Nephron progenitor cell (in vitro differentiated cells): ENCODE measurements around the gene APBA1.

ENCODE experiments used
- DNase-seq: peaks from one replicate; pipeline ENCODE4 v3.0.0; 2021
- H3K27ac Mint-ChIP-seq: 2 replicates; pipeline ENCODE4 v1.8.0; 2021; ENCODE audit warnings: mild to moderate bottlenecking, moderate library complexity, mixed read lengths
- H3K27me3 Mint-ChIP-seq: 2 replicates; pipeline ENCODE4 v1.8.0; 2021; ENCODE audit warnings: mild to moderate bottlenecking, low read depth, mixed read lengths; ENCODE audit not compliant: poor library complexity
- H3K36me3 Mint-ChIP-seq: 2 replicates; pipeline ENCODE4 v1.8.0; 2021; ENCODE audit warnings: low read depth, mixed read lengths
- H3K4me1 Mint-ChIP-seq: 2 replicates; pipeline ENCODE4 v1.8.0; 2021; ENCODE audit warnings: mixed read lengths
- H3K4me3 Mint-ChIP-seq: 2 replicates; pipeline ENCODE4 v1.8.0; 2021; ENCODE audit warnings: mild to moderate bottlenecking, moderate library complexity, mixed read lengths
- H3K9me3 Mint-ChIP-seq: 2 replicates; pipeline ENCODE4 v1.8.0; 2021; ENCODE audit warnings: mild to moderate bottlenecking, moderate library complexity, mixed read lengths
- CTCF ChIP-seq: fragments of 200-600 bp; sonication (generic); IDR thresholded peaks from 2 replicates; pipeline ENCODE4 v1.5.0; 2021; ENCODE audit warnings: antibody characterized with exemption

The APBA1 gene

GRCh38 chr9:69428017-69428785, 244.0 kb downstream of the APBA1 start:
- H3K36me3 Mint-ChIP-seq = peaks cover 4% of the 10 kb centered on the region
- TF ChIP-seq CTCF = no peak
- no peak overlapping the region for H3K27ac Mint-ChIP-seq
- H3K9me3 Mint-ChIP-seq = peaks cover 23% of the 10 kb centered on the region
- H3K4me3 Mint-ChIP-seq = no peak overlapping the region
- H3K4me1 Mint-ChIP-seq = peaks cover 36% of the 10 kb centered on the region
- no peak for DNase-seq
- H3K27me3 Mint-ChIP-seq = peaks cover 11% of the 10 kb centered on the region

- Mint-ChIP-seq H3K4me3 (no peak overlapping the region), H3K36me3 (peaks cover 4% of the 10 kb centered on the region), H3K4me1 (peaks cover 27% of the 10 kb centered on the region), H3K27ac (peak overlapping the region; percentile 42), H3K27me3 (peaks cover 11% of the 10 kb centered on the region), H3K9me3 (peaks cover 19% of the 10 kb centered on the region)
- no peak for DNase-seq
- TF ChIP-seq CTCF = no peak
Measured at GRCh38 chr9:69427286-69427685, 244.9 kb downstream of the APBA1 start.

- peaks cover 11% of the 10 kb centered on the region for H3K4me1 Mint-ChIP-seq
- no peak for TF ChIP-seq CTCF
- H3K36me3 Mint-ChIP-seq = peaks cover 4% of the 10 kb centered on the region
- peaks cover 3% of the 10 kb centered on the region for H3K27me3 Mint-ChIP-seq
- H3K27ac Mint-ChIP-seq = peak overlapping the region; percentile 61
- DNase-seq = no peak
- H3K4me3 Mint-ChIP-seq = no peak overlapping the region
- peaks cover 15% of the 10 kb centered on the region for H3K9me3 Mint-ChIP-seq
Measured at GRCh38 chr9:69425136-69425801, 246.9 kb downstream of the APBA1 start.

GRCh38 chr9:69421908-69422801, 250.0 kb downstream of the APBA1 start:
- peak; percentile 63 for DNase-seq
- Mint-ChIP-seq H3K27ac (no peak overlapping the region), H3K27me3 (peaks cover 2% of the 10 kb centered on the region), H3K36me3 (peaks cover 4% of the 10 kb centered on the region), H3K9me3 (peaks cover 27% of the 10 kb centered on the region), H3K4me1 (peaks cover 9% of the 10 kb centered on the region), H3K4me3 (no peak overlapping the region)
- peak; percentile 74 for TF ChIP-seq CTCF

GRCh38 chr9:69420611-69421270, 251.4 kb downstream of the APBA1 start:
- no peak for DNase-seq
- Mint-ChIP-seq H3K9me3 (peaks cover 23% of the 10 kb centered on the region), H3K4me3 (no peak overlapping the region), H3K4me1 (peaks cover 9% of the 10 kb centered on the region), H3K27me3 (peaks cover 2% of the 10 kb centered on the region), H3K36me3 (peaks cover 4% of the 10 kb centered on the region), H3K27ac (no peak overlapping the region)
- TF ChIP-seq CTCF = no peak
